ENCODE data around the gene WDR48.
A peak's percentile ranks its signal among the peaks of the same experiment; 100 is the strongest.

Gene WDR48

DNA sequence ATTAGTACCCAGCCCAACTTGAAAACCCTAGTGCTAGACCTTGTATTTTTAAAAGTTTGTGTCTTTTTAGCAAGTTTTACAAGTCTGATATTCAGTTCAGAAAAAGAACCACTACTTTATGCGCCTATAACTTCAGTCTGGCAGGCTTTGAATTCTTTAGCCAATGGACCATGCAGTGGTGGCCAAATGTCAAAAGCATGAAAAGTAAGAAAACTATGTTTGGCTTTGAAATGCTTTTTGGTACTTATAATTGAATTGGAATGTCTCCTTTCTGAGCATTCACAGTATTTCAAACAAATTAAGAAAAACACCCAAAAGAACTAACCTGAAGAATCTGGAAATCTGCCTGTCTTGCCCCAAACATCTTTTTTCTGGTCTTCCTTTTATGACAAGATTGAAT, 12.8 kb downstream of the WDR48 start:
- peak; percentile 26 for DNase-seq

DNA sequence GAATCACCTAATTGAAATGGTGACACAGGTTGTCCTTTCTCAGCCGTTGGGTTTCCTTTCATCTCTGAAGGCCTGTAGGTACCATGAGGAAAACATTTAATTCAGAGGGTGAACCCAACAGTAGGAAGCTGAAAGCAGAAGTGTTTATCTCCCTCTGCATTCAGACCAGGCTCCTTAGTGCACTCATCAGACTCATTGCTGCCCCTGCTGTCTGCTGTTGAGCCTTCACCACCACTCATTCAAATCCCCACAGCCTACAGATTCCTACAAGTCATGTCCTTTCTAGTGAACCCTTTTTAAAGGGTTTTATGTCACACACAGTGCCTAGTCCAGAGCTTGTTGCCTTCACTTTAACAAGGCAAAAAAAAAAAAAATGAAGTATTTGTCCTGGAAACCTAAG, 13.4 kb downstream of the WDR48 start:
- DNase-seq, result peak; percentile 15

DNA sequence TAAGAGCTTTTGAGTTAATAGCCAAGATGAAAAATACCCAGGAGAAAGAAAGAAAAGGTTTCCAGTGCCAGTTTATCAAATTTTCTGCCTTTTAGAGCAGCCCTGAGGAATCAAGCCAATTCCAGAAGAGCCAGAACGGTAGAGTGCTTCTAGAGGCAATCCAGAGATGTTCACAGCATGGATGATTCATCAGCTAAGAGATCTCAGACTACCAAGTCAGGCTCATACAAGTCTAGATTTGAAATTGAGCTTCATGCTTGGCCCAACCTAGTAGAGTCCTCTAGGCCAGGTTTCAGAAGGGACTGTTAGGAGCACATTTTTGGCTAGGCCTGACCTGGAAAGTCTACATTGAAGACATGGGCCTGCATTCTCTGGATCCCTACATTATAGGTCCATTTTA, 15.5 kb downstream of the WDR48 start:
- DNase-seq, result no peak

DNA sequence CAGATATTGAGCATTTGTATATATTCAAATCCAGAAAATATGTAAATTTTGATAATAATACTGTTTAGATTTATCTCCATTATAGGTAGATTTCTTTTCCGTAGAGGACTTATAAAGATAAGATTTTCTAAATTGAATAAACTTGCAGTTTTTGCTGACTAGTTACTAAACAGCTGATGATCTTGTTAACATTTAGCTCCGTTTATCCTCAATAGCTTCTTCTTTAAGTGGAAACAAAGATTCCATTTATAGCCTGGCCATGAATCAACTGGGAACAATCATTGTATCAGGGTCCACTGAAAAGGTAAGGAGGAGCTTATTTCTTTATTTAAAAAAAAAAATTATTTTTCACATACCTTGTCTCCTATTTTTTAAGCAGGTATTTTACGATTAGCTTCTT, 16.7 kb downstream of the WDR48 start:
- no peak for DNase-seq

DNA sequence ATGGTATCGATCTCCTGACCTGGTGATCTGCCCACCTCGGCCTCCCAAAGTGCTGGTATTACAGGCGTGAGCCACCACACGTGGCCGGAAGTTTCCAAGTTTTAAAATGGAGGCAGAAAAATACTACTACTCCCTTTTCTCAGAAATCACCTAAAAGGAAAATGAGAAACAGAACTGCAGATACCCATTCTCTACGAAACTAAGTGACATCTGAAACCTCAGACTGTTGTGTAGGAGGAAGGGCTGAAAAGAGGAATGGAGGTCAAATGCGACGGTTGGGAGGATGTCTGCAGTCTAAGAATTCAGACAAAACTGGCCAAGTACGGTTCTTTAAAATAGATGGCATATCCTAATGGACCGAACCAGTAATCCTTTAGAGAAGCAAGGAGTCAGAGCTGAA, 24.1 kb downstream of the WDR48 start:
- DNase-seq, result no peak

DNA sequence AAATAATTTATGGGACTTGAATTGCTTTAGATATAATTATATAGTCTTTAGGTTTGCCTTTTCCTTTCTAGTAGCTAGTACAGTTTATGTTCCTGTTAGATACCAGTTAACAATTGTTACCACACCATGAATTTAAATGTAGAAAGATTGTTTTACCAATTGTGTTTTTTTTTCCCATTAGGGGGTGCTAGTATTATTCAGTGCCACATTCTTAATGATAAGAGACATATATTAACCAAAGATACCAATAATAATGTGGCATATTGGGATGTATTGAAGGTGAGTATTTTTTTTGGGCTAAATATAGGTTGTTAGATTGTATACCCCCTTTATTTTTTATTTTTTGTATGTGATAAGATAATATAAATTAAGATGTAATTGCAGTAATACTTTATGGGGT, 27.7 kb downstream of the WDR48 start:
- no peak for DNase-seq

DNA sequence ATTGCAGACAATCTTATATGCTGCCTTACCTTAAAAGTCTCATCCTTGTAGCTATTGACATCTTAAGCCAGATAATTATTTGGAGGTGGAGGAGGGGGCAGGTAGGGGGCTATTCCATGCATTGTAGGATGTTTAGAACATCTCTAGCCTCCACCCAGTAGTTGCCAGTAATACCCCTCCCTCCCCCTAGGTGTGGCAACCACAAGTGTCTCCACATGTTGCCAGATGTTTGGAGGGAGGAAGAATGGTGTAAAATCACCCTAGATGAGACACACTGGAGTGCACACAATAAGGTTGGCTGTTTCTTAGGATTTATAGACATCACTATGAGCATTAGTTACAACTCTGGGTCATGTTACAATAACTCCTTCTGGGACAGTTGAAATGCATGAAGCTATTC, 28.2 kb downstream of the WDR48 start:
- DNase-seq, result no peak

DNA sequence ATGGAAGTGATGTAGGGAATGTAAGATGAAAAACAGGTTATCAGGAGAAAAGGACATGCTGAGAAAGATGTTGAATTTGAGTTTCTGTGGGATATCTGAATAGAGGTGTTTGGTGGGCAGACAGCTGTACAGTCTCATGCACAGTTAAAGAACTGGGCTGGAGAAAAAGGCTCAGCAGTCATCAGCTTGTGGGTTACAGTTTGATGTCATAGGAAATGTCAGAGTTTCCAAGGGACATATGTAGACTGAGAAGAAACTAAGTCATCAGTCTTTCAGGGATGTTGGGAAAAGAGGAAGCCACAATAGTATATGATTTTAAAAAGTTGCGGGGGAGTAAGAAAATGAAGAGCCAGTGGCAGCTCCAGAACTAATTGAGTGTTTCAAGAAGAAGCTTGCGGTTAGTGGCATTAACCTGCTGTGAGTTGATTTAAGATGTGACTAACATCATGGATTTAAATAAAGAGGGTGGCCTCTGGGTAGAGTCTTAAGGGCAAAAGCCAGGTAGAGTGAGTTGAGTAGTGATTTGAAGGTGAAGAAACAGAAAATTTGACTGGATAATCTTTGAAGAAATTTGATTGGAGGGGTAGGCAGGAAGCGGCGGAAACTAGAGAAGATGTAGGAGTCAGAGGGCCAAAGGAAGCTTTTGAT, 31.0 kb downstream of the WDR48 start:
- no peak for DNase-seq

DNA sequence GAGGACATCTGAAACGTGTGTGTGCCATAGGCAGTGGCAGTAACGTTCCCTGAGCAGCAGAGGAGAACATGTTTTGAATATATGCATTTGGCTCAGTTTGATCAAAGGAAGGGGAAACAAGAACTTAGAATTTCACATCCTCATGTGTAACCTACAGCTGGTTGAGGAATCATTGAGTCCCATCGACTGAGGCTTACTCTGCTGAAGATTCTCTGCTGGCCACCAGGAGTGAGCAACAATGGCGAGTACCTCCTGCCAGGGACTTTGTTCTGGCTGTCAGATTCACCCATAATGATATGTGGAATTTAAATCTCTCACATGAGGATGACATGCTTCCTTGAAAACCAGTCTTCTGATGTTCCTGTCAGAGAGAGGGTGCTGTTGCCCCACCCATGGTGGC, 34.3 kb downstream of the WDR48 start:
- DNase-seq, result no peak

DNA sequence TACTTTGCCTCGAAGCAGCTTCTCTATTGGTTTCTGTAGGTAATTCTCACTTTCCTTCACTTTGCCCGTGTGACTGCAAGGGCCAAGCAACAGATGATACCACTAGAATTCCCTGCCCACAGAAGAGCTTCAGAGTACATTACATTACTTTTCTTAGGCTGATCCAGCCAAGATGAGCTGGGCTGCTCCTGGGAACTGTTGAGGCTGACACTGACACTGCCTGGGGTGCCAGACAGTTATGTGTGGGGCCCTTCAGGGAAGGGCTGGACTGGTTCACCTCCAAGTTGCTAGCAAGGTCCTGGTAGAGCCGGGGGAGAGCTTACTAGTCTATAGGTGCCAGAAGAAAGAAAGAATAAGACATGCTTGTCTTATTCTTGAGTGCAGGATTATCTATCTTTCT, 36.6 kb downstream of the WDR48 start:
- DNase-seq, result no peak

DNA sequence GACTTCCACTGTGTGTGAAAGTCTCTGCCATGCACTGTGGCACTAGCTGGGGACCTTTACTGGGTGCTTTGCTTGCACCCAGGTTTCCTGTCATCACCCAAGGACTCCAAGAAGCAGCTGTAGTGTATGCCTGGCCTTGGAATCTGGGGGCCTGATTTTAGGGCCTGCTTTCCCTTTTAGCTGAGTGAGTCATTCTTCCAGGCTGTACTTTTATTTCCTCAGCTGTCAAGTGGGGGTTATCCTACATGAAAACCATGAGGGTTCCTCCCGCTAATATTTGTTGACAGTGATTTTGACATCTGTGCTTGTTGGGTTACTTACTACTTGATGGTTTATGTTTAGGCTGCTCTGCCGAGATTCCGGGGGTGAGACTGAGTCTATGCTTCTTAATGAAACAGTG, 37.1 kb downstream of the WDR48 start:
- DNase-seq, result no peak

DNA sequence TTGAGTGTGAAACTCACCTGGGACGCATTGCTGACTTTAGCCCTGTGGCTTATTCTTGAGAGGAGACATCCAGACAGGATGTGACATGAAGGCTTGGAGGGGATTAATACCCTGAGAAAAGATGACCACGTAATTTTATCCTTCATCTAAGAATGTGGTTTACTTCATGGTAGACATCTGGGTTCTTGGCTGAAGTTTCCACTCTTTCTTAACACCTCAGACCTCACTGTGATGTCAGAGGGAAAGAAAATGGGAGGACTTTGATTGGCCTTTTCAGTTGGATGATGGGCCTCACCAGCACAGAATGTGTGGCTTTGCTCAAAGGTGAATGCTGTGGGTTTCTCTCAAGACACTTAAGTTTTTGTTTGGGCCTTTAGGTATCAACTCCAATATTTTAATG, 39.1 kb downstream of the WDR48 start:
- no peak for DNase-seq

DNA sequence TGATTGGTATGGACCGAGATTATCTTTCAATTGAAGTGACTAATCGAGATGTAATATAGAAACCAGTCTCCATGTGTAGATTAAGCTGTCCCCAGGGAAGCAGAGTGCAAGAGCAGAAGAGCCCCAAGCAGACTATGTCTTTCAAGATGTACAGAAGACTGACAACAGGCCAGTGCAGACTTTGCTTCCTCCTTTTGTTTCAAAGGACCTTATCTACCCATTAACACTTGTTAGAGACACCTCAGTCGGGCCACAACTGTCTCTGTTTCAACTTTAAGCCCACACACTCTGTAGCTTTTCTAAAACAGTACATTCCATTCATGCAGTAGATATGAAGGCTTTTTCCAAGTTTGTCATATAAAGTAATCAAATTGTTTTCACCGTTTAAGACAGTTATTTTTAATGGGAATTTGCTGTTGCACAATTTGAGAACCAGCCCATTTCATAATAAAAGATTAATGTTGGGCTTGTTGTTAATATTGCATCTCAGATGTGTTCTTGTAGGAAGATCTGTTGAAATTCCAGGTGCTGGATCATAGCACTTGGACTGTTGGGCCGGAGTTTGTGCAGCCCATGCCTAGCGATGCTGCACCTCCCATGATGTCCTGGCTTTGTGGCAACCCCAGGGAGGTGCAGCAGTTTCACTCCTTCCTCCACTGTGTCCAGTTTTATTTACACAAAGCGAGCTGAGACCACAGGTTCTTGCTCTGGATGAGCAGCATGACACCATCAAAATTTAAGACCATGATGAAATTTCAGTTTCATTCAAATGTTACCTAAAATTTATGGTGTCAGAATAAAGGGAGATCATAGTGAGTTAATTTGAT, 43.2 kb downstream of the WDR48 start:
- no peak for DNase-seq

DNA sequence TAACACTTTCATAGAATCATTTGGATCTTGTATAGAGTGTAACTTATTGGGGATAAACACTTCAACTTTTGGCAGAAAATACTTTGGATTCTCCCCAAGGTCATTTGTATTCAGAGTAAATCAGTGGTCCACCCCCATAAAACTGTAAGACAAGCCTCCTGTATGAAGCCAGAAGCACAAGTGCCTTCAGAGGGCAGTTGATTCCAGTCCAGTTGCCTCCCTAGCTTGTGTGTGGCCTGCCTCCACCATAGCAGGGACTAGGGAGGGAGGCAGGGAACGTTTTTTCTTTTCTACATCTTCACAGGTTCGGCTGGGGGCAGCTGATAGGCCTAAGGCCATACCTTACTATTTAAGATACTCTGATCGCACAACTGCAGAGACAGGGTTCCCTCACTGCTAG, 44.0 kb downstream of the WDR48 start:
- no peak for DNase-seq

DNA sequence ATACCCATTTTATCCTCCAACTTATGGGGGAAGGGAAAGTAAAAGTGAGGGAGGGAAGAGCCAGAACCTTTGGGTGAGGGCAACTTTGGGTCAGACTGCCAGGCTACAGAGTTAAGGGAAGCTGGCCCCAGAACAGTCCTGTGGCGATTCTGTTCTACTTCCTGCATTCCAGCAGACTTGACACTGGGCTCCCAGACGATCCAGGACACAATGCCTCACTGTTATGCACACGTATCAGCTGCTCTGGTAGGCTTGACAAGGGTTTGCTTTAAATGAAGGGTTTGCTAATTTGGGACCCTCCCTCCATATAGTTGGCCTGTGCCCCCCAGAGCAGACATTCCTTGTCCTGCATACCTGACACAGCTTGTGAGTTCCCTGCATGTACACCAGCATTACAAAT, 45.0 kb downstream of the WDR48 start:
- no peak for DNase-seq

DNA sequence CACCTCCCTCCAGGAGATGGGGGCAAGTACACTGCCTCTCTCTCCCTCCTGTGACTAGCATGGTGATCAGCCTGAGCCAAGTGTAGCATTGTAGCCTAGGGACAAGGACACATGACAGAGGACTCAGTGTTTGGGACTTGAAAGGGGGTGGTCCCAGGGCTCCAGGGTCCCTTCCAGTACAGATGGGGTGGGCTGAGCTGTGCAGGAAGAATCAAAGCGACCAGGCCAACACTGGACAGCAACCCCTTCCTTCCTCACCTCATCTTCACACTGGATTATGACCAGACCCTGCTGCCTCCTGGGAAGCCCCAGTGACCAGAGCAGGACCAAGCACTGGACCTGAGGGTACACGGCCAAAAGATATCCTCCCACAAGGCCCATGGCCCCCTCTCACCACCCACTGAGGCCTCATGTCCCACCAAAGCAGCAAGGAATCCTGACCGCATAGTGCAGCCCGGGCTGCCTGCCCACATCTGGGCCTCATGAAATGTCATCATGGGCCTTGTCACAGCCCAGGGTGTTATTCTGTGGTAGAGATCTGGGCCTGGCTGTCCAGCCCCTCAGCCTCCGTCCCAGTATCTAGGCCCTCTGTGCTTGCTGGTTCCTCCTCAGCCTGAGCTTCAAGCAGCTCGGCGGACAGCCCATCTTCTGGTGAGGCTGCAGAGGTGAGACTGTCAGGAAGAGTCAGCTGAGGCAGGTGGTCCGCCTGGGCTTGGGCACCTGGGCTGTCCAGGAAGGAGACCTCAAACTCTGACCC, 46.1 kb downstream of the WDR48 start:
- no peak for DNase-seq

DNA sequence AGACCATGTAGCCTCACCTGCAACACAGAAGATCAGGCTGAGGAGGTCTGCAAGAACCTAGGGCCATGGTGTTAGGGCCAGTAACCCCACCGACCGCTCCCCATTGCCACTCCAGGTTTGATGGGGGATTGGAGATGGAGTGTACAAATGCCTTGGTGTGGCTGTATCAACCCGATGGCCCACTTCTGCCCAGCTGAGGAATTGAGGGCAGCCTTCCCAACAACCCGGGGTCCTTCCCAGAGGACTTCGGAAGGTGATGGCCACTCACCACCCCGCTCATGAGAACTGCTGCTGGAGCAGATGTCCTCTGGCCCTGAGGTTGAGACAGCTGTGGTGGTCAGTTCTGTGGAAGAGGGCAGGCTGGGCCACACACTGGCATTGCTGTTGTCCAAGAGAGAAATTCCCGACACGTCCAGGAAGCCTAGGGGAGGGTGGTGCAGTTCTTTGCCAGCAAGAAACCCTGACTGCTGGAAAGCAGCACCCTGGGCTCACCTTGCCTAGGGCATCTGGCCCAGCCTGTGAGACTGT, 46.7 kb downstream of the WDR48 start:
- DNase-seq, result no peak

DNA sequence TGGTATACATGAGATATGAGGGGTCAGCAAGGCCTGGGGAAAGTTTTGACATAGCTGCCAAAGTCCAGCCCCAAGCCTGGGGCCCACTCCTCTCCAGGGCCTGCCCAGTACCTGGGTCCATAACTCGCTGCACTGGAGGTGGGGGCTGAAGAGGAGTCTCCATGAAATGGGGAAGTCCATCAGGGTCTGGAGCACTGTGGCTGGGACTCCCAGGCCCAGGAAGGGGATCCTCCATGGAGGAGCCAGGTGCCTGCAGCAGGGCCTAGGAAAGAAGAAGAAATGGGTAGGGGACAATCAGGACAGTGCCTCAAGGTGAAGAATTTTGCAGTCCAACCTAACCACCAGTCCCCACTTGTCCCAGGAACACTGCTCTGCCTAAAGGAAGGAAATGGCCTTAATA, 47.4 kb downstream of the WDR48 start:
- no peak for DNase-seq

DNA sequence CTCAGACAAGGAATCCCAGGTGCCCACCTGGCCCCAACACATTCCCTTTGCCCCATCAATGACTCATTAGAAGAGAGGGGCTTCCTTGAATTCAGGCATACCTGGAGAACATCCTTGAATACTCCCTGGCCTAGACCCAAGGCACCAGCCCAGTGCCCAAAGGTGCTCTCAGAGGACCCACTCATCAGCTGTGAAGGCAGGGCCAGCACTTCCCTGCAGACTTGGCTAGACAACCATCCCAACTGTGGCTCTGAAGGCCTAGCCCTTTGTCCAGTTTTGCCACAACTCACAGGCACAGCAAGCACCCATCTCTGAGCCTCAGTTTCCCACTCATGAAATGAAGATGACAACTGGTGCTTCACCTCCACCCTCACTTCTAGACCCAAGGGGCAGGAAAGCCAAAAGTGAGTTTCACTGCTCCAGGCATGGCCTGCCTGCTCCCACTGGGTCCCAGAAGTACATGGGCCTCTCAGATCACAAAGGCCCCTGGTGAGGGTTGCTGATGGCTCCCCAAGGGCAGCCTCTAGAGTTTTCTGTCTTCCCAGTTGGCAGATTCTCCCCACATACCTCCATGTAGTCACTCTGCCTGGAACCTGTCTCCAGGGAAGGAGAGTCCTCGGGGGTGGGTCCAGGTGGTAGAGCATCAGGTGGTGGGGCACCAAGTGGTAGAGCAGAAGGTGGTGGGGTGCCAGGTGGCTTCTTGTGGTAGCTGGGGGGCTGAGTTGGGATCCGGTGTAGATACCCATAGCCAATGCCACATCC, 48.1 kb downstream of the WDR48 start:
- DNase-seq, result no peak

DNA sequence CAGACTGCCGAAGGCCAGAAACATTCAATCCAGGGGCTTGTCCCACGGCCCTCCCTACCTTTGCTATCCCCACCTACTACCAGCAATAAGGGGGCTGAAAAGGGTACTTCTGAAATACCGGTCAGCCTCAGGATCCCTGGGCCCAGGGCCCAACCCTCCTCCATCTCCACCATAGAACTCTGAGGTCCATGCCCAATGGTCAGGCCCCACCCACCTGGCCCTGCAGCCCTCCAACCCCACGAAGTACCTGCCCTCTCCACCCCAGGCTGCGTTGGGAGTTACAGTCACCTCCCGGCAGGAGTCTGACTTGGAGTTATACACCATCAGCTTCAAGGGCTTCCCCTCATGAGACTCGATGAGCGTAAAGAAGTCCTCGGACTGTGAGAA, 48.7 kb downstream of the WDR48 start:
- DNase-seq, result no peak

DNA sequence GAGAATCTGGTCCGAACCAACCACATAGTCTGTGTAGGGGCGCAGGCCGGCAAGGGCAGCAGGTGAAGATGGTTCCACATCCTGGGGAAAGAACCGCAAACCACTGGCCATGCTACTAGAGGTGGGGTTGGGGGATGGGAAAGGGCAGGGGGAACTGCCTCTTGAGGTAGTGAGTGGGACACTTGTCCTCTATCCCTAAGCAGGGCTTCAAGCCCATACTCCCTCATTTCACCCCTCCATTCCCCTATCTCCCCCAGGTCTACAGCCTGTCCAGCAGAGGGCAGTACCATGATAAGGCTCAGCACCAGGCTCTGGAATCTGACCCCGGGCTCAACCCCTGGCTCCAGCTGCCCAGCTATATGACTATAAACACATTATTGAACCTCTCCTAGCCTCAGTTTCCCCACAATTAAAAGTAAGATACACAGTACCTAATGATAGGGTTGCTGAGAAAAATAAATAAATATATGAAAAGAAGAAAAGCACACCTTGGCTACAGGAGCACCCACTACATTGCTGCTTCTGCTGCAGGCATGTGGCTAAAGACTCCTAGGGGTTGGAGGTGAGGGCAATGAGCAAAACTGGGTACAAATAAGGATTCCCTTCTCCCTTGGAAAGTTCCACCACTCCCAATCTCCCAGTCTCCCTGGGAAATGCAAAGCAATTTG, 49.3 kb downstream of the WDR48 start:
- peak; percentile 23 for DNase-seq

DNA sequence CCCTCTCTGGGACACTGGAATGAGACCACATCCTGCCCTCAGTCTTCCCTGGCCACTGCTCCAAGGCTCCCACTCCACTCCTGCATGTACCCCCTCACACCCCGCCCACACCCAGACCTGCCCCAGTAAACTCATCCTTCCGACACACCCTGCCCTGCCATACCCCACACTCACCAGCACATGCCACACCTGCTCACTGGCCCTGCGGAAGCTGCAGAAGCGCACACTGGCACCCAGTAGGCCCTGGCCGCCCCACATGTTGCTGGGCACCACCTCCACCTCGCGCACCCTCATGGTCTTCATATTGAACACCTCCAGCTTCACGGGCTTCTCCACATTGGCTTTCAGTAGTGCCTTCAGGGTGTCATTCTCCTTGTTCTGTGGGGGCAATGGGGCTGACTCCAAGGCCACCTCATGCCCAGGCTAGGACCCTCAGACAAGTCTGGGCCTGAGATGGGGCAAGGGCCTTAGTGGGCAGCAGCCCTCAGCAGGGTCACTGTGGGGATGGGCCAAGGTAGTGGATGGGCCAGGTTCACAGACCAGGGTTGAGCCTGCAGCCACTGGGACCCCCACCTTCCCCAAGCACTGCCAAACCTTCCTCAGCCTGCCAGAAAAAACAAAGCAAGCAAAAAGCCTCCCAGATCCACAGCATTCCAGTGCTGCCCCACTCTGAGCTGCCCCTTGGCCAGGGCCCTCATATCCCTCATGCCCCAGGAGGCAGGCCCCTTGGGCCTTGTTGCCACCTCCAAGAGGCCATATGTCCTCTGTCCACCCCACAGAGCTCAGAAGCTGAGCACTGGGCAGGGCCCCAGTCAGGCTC, 50.9 kb downstream of the WDR48 start:
- DNase-seq, result no peak
